Smooth muscle cell (in vitro differentiated cells): ENCODE data around the gene CYP26C1. TPM values are rescaled to one million over a fixed set of nuclear protein-coding genes. Genes with fewer than 3 reads are reported as not detected.

Source experiments
- DNase-seq: peaks from one replicate; lab custom pipeline; 2025; ENCODE audit not compliant: unreplicated experiment; lab: John Stamatoyannopoulos, UW
- H2AFZ ChIP-seq: fragments of 200-600 bp; sonication (generic); 2 replicates; pipeline ENCODE4 v1.6.0; 2016; ENCODE audit warnings: antibody characterized with exemption, low read depth, mild to moderate bottlenecking
- H3F3A ChIP-seq: fragments of 200-600 bp; sonication (generic); 2 replicates; pipeline ENCODE4 v1.6.0; 2017; ENCODE audit warnings: antibody characterized with exemption, low read depth
- H3K27ac ChIP-seq: fragments of 200-600 bp; sonication (generic); 2 replicates; pipeline ENCODE4 v1.5.1; 2016; ENCODE audit warnings: low read depth, mild to moderate bottlenecking
- H3K27me3 ChIP-seq: fragments of 200-600 bp; sonication (generic); 2 replicates; pipeline ENCODE4 v1.6.1; 2016; ENCODE audit warnings: low read depth, mild to moderate bottlenecking
- H3K36me3 ChIP-seq: fragments of 200-600 bp; sonication (generic); 2 replicates; pipeline ENCODE4 v1.5.1; 2016; ENCODE audit warnings: low read depth
- H3K4me1 ChIP-seq: fragments of 200-600 bp; sonication (generic); 2 replicates; pipeline ENCODE4 v1.5.1; 2016; ENCODE audit warnings: low read depth
- H3K4me2 ChIP-seq: fragments of 200-600 bp; sonication (generic); 2 replicates; pipeline ENCODE4 v1.6.0; 2016; ENCODE audit warnings: mild to moderate bottlenecking
- H3K4me3 ChIP-seq: fragments of 200-600 bp; sonication (generic); 2 replicates; pipeline ENCODE4 v1.5.1; 2016; ENCODE audit warnings: mild to moderate bottlenecking
- H3K79me2 ChIP-seq: fragments of 200-600 bp; sonication (generic); 2 replicates; pipeline ENCODE4 v1.6.0; 2016; ENCODE audit warnings: low read depth, mild to moderate bottlenecking
- H3K9ac ChIP-seq: fragments of 200-600 bp; sonication (generic); 2 replicates; pipeline ENCODE4 v1.6.0; 2016; ENCODE audit warnings: low read depth
- H3K9me3 ChIP-seq: fragments of 200-600 bp; sonication (generic); replicated peaks from 2 replicates; pipeline ENCODE4 v1.5.1; 2016; ENCODE audit warnings: low read depth
- H4K20me1 ChIP-seq: fragments of 200-600 bp; sonication (generic); 2 replicates; pipeline ENCODE4 v1.6.0; 2016; ENCODE audit warnings: low read depth
- CTCF ChIP-seq: fragments of 200-600 bp; sonication (generic); IDR thresholded peaks from 2 replicates; pipeline ENCODE4 v1.5.1; 2017; ENCODE audit warnings: borderline replicate concordance, mild to moderate bottlenecking, antibody characterized with exemption; ENCODE audit not compliant: insufficient read depth, poor library complexity, severe bottlenecking
- WGBS: methylation state at CpG from one replicate; pipeline ENCODE4 v1.1.7; 2016; ENCODE audit warnings: low lambda C conversion rate; 5-methylcytosine and 5-hydroxymethylcytosine counted together
- polyA plus RNA-seq: library from polyadenylated mRNA; unstranded; fragments of >200 nt; fragmentation: Nextera tagmentation; extraction: Ambion mirVana; gene quantifications from 2 replicates; pipeline ENCODE4 v1.2.1, GENCODE V29; 2016
- total RNA-seq: library from RNA; depleted of rRNA; stranded (reverse); fragments of >200 nt; gene quantifications from 2 replicates; pipeline ENCODE4 v1.2.3, GENCODE V29; 2014

The CYP26C1 gene
- total and polyA plus RNA-seq, 2 experiments from 2014 or later = 0.13 TPM; not detected in 1

GRCh38 chr10:93076871-93077270 lies 16.3 kb downstream of the CYP26C1 start:
- Histone ChIP-seq H3F3A (no peaks in the 10 kb centered on the region), H3K36me3 (no peaks in the 10 kb centered on the region), H3K4me1 (peaks cover 31% of the 10 kb centered on the region), H3K27me3 (peaks cover 63% of the 10 kb centered on the region), H4K20me1 (no peaks in the 10 kb centered on the region), H3K9ac (no peak overlapping the region), H3K79me2 (no peaks in the 10 kb centered on the region), H3K9me3 (no peaks in the 10 kb centered on the region), H3K4me3 (no peak overlapping the region), H3K27ac (no peak overlapping the region), H3K4me2 (no peak overlapping the region), H2AFZ (no peak overlapping the region)
- 28% methylated on average over 2 of the region's 2 CpGs for WGBS
- DNase-seq = no peak
- no peak for TF ChIP-seq CTCF

GRCh38 chr10:93077860-93078337 lies 17.3 kb downstream of the CYP26C1 start:
- H3K27ac ChIP-seq = no peak overlapping the region
- H3K9me3 ChIP-seq = no peaks in the 10 kb centered on the region
- H3K4me1 ChIP-seq = peaks cover 21% of the 10 kb centered on the region
- DNase-seq = no peak
- WGBS = 69% methylated on average over 5 of the region's 5 CpGs
- no peaks in the 10 kb centered on the region for H4K20me1 ChIP-seq
- no peaks in the 10 kb centered on the region for H3K79me2 ChIP-seq
- H3K4me2 ChIP-seq = no peak overlapping the region
- no peak for TF ChIP-seq CTCF
- H3K4me3 ChIP-seq = no peak overlapping the region
- H3K9ac ChIP-seq = no peak overlapping the region
- no peaks in the 10 kb centered on the region for H3F3A ChIP-seq
- H2AFZ ChIP-seq = no peak overlapping the region
- peaks cover 53% of the 10 kb centered on the region for H3K27me3 ChIP-seq
- H3K36me3 ChIP-seq = no peaks in the 10 kb centered on the region

DNA sequence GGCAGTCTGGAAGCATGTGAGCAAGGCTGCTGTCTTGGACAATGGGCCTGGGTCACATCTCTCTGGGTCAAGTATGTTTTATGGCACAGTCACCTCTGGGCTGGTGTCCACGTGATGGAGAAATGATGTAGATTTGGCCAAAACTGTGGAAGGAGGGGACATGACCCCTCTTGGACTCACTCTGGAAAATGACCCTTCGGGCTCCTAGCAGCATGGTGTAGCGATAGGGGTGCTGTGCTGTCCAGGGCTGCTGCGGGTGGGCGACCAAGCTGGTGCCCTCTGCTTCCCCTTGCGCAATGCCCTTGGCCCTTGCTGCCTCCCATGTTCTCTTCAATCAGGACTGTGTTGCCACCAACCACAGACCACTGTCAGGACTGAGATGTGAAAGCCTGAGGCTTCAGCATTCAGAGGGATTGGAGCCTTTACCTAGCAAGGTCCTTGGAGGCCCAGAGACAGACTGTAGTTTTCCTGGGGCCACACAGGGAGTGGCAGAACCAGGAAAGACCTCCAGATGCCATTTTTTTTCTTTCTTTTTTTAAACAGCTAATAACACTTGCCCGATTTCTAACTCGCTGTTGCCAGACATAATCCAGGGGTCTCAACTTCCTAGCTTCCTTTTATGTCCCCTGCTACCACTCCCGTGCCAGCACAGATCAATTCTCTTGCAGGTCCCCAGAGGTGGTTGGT lies 19.2 kb downstream of the CYP26C1 start:
- Histone ChIP-seq H3K9ac (no peak overlapping the region), H3K27ac (no peak overlapping the region)
- 70% methylated on average over 9 of the region's 9 CpGs for WGBS

More for the DNA sequence above, 19.2 kb downstream of the CYP26C1 start:
- H2AFZ ChIP-seq = no peak overlapping the region
- no peaks in the 10 kb centered on the region for H3K36me3 ChIP-seq
- no peak overlapping the region for H3K4me3 ChIP-seq
- H3K4me2 ChIP-seq = no peak overlapping the region
- peaks cover 5% of the 10 kb centered on the region for H3K4me1 ChIP-seq
- H3K79me2 ChIP-seq = no peaks in the 10 kb centered on the region
- no peaks in the 10 kb centered on the region for H3F3A ChIP-seq
- no peaks in the 10 kb centered on the region for H4K20me1 ChIP-seq
- DNase-seq = no peak
- TF ChIP-seq CTCF = no peak
- H3K9me3 ChIP-seq = no peaks in the 10 kb centered on the region
- H3K27me3 ChIP-seq = peaks cover 34% of the 10 kb centered on the region
